ENCODE data around the gene SUPT4H1.

SUPT4H1 gene

DNA sequence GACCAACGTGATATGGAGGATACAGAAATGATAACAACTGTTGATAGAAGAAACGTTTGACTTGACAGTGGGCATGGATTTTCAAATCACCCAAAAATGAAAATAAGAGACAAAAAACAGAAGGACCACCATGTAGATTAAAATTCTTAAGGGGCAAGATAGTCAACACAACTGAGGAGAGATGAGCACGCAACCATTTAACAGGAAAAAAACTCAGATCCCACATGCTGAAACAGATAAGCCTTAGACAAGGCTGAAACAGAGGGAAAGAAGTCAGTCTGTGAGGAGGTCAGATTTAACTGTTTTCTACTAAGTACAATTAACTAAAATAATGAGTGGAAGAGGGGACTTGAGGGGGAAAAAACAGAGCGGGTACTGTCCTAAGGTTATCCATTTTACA is 44.2 kb upstream of the SUPT4H1 start:
- H3K4me3 ChIP-seq (ENCODE audit: low read depth, low read length): no peak overlapping the region
- TF ChIP-seq, protein P1, sequence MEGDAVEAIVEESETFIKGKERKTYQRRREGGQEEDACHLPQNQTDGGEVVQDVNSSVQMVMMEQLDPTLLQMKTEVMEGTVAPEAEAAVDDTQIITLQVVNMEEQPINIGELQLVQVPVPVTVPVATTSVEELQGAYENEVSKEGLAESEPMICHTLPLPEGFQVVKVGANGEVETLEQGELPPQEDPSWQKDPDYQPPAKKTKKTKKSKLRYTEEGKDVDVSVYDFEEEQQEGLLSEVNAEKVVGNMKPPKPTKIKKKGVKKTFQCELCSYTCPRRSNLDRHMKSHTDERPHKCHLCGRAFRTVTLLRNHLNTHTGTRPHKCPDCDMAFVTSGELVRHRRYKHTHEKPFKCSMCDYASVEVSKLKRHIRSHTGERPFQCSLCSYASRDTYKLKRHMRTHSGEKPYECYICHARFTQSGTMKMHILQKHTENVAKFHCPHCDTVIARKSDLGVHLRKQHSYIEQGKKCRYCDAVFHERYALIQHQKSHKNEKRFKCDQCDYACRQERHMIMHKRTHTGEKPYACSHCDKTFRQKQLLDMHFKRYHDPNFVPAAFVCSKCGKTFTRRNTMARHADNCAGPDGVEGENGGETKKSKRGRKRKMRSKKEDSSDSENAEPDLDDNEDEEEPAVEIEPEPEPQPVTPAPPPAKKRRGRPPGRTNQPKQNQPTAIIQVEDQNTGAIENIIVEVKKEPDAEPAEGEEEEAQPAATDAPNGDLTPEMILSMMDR (IDR thresholded peaks at IDR 0.05; ENCODE audit: low read depth, low read length): no peak
- TF ChIP-seq, protein P2, sequence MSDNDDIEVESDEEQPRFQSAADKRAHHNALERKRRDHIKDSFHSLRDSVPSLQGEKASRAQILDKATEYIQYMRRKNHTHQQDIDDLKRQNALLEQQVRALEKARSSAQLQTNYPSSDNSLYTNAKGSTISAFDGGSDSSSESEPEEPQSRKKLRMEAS (IDR thresholded peaks at IDR 0.05; ENCODE audit: low read depth, low read length): no peak
- TF ChIP-seq MYC (IDR thresholded peaks at IDR 0.05; ENCODE audit: low read depth, low read length) (no peak), POLR2A (IDR thresholded peaks at IDR 0.05; ENCODE audit: extremely low read depth, insufficient read length) (no peak)
- DNase-seq (ENCODE audit: low read depth): no peak

DNA sequence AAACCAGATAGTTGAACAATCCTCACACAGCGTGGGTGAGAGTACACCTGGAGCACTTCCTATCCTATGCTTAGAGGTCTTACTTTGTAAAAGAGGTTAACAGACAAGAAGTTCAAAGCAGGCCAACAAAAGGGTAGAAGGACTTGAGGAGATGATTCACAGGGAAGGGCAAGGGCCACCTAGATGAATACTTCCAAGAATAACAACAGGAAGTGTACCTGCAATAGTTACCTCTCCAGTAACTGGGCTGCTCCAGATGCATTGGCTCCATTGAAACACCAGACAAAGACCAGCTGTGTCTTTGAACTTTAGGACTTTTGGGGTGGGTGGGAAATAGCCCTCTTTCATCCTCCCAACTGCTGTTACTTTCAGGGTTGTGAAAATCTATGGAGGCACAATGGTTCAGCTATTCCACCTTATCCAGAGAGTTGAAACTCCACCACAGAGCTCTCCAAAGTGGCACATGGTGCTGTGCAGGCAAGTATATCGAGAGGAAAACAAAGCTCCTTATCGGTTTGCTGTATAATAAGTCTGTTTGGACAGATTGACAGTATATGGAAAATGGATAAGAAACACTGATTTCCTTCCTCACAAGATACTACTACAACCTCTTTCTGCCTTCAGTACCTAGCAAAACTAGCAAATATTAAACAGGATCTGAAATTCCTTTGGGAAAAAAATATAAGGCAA is 42.7 kb upstream of the SUPT4H1 start:
- TF ChIP-seq MYC (IDR thresholded peaks at IDR 0.05; ENCODE audit: low read depth, low read length) (no peak), POLR2A (IDR thresholded peaks at IDR 0.05; ENCODE audit: extremely low read depth, insufficient read length) (no peak)
- TF ChIP-seq, protein P1 (IDR thresholded peaks at IDR 0.05; ENCODE audit: low read depth, low read length): no peak
- TF ChIP-seq, protein P2 (IDR thresholded peaks at IDR 0.05; ENCODE audit: low read depth, low read length): no peak
- no peak overlapping the region for H3K4me3 ChIP-seq (ENCODE audit: low read depth, low read length)
- DNase-seq (ENCODE audit: low read depth): no peak

DNA sequence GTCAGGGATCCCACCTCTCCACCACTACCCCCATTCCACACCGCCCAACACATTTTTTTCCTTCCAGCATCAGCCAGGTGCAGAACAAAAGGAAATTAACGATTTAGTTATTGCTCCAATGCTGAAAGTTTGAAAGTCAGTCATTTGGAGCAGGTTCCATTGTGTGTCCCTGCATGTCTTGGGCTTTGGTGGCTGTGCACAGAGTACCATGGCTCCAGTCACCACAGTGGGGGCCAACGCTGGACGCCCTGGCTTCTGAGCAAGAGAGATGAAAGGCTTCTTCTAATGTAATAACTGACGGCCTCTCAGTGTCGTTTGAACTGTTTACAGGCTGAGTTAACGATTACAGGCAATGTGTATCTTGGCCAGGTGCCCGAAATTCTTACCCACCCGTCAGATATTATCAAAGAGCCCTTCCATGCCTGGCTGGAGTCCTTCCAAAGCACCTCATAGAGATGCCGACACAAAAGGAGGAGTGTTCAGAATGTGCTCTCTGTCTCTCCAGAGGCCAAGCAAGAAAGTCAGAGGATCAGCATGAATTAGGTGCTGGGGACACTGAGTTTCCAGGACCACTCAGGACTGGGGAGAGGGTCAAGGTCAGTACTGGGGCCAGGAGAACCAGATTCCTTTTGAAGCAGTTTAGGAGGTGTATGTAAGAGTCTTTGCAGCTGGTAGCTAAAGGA is 39.4 kb upstream of the SUPT4H1 start:
- no peak for DNase-seq (ENCODE audit: low read depth)
- no peak overlapping the region for H3K4me3 ChIP-seq (ENCODE audit: low read depth, low read length)
- TF ChIP-seq, protein P2 (IDR thresholded peaks at IDR 0.05; ENCODE audit: low read depth, low read length): no peak
- TF ChIP-seq POLR2A (IDR thresholded peaks at IDR 0.05; ENCODE audit: extremely low read depth, insufficient read length) (no peak), MYC (IDR thresholded peaks at IDR 0.05; ENCODE audit: low read depth, low read length) (no peak)
- TF ChIP-seq, protein P1 (IDR thresholded peaks at IDR 0.05; ENCODE audit: low read depth, low read length): no peak

DNA sequence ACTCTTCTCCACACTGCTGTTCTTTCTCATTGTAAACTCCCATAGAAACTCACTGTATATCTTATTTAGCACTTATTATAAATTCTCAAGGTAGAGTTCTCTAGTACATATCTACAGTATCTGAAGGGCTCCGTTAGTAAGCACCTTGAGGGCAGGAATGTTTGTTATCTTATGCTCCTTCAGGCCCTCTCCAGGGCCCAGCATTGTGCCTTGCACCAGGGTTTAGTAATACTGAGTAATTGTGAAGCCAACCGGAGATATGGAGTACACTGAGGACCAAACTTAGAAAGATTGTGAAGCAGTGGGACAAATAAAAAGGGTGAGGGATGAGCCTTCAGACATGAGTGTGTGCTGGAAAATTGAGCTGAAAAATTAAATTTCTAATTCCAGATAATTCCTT is 38.9 kb upstream of the SUPT4H1 start:
- no peak for DNase-seq (ENCODE audit: low read depth)
- H3K4me3 ChIP-seq (ENCODE audit: low read depth, low read length): no peak overlapping the region
- TF ChIP-seq, protein P2 (IDR thresholded peaks at IDR 0.05; ENCODE audit: low read depth, low read length): no peak
- TF ChIP-seq MYC (IDR thresholded peaks at IDR 0.05; ENCODE audit: low read depth, low read length) (no peak), POLR2A (IDR thresholded peaks at IDR 0.05; ENCODE audit: extremely low read depth, insufficient read length) (no peak)
- TF ChIP-seq, protein P1 (IDR thresholded peaks at IDR 0.05; ENCODE audit: low read depth, low read length): no peak

DNA sequence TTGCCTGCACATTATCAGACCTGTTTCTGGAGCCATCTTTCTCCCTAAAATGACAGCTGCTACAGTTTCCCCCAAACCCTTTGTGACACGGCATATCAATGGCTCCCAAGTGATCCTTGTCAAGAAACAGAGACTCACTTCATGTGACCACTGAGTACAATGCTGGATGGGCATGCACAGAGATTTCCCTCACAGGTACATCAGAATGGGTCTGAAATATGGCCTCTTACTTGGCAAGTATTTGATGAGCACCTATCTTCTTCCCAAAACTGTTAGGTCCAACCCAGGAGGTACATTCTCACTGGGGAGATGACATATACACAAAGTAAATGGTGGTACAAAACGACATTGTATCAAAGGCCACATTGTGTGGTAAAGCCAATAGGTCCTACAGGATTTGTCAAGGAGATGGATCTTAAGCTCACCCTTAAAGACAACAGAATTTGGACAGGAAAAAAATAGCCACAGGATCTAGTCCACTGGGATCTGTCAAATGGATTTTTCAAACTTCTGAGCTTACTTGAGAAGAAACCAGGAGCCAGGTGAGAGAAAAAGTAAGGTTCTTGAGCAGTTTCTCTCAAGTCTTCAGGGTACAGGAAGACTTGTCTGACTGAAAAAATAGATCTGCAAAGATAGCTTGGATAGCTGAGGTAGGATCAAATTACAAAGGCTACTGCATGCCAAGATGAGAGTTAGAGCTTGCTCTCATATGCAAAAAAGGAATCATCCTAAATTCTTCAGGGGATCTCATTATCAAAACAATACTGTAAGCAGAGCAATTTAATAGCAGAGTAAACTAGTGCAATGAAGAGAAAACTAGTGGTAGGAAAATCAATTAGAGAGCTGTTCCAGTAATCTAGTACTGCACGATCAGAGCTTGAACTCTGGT is 36.5 kb upstream of the SUPT4H1 start:
- TF ChIP-seq, protein P2 (IDR thresholded peaks at IDR 0.05; ENCODE audit: low read depth, low read length): no peak
- no peak overlapping the region for H3K4me3 ChIP-seq (ENCODE audit: low read depth, low read length)
- DNase-seq (ENCODE audit: low read depth): no peak
